ENCODE data around the gene KCNF1. TPM values are rescaled to one million over a fixed set of nuclear protein-coding genes. Genes with fewer than 3 reads are reported as not detected.
A peak's percentile ranks its signal among the peaks of the same experiment; 100 is the strongest.

KCNF1 gene
- total and polyA plus RNA-seq, 9 donors, result 2.0 to 6.6 (median 5.5) TPM

DNA sequence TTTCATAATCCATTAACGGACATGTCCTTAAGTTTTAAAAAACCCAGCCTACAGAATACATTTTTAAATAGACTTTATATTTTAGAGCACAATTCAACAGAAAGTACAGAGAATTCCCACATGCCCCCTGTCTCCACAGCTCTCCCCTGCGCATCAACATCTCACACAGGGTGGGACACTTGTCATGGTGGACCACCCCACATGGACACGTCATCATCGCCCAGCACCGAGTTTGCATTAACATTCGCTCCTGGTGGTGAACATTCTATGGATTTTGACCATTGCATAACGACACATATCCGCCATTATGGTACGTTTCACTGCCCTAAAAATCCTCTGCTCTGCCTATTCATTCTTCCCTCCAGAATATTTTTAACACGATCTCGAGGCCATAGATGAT lies 1.1 kb upstream of the KCNF1 start:
- peaks cover 34% of the 10 kb centered on the region for H3K27me3 ChIP-seq (ENCODE audit: control insufficient read depth, insufficient read depth, low read length)
- H3K4me3 ChIP-seq (ENCODE audit: low read length), result no peak overlapping the region
- H3K9me3 ChIP-seq (replicated peaks; ENCODE audit: control insufficient read depth, low read depth, low read length), result no peaks in the 10 kb centered on the region
- no peaks in the 10 kb centered on the region for H3K36me3 ChIP-seq (ENCODE audit: control insufficient read depth, insufficient read depth, low read length)
- H3K27ac ChIP-seq (ENCODE audit: low read length), result no peak overlapping the region
- WGBS (ENCODE audit: insufficient coverage), result 88% methylated on average over 8 of the region's 11 CpGs
- no peak for DNase-seq
- peaks cover 22% of the 10 kb centered on the region for H3K4me1 ChIP-seq (ENCODE audit: control insufficient read depth, insufficient read depth, low read length)

DNA sequence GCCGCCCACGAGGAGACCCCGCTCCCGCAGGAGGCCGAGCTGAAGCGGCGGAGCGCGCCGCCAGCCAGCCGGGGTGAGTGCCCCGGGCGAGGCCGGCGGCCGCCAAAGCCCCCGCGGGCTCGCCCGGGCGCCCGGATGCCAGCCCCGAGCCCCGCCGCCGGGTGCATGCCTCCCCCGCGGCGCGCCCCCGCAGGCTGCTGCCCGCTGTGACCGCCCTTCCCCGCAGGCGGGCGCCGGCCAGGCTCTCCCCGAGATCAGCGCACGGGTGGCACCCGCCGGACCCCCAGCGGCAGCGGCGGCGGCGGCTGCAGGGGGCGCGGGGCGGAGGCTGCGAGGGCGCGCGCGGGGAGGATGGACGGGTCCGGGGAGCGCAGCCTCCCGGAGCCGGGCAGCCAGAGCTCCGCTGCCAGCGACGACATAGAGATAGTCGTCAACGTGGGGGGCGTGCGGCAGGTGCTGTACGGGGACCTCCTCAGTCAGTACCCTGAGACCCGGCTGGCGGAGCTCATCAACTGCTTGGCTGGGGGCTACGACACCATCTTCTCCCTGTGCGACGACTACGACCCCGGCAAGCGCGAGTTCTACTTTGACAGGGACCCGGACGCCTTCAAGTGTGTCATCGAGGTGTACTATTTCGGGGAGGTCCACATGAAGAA lies 470 bp downstream of the KCNF1 start:
- peaks cover 25% of the 10 kb centered on the region for H3K4me1 ChIP-seq (ENCODE audit: control insufficient read depth, insufficient read depth, low read length)
- no peaks in the 10 kb centered on the region for H3K36me3 ChIP-seq (ENCODE audit: control insufficient read depth, insufficient read depth, low read length)
- no peaks in the 10 kb centered on the region for H3K9me3 ChIP-seq (replicated peaks; ENCODE audit: control insufficient read depth, low read depth, low read length)
- peak overlapping the region; percentile 36 for H3K4me3 ChIP-seq (ENCODE audit: low read length)
- WGBS (ENCODE audit: insufficient coverage), result 5% methylated on average over 81 of the region's 81 CpGs
- DNase-seq, result no peak
- H3K27me3 ChIP-seq (ENCODE audit: control insufficient read depth, insufficient read depth, low read length), result peaks cover 34% of the 10 kb centered on the region
- no peak overlapping the region for H3K27ac ChIP-seq (ENCODE audit: low read length)

DNA sequence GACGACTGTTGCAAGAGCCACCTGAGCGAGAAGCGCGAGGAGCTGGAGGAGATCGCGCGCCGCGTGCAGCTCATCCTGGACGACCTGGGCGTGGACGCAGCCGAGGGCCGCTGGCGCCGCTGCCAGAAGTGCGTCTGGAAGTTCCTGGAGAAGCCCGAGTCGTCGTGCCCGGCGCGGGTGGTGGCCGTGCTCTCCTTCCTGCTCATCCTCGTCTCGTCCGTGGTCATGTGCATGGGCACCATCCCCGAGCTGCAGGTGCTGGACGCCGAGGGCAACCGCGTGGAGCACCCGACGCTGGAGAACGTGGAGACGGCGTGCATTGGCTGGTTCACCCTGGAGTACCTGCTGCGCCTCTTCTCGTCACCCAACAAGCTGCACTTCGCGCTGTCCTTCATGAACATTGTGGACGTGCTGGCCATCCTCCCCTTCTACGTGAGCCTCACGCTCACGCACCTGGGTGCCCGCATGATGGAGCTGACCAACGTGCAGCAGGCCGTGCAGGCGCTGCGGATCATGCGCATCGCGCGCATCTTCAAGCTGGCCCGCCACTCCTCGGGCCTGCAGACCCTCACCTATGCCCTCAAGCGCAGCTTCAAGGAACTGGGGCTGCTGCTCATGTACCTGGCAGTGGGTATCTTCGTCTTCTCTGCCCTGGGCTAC lies 1.2 kb downstream of the KCNF1 start:
- Histone ChIP-seq H3K9me3 (replicated peaks; ENCODE audit: control insufficient read depth, low read depth, low read length) (no peaks in the 10 kb centered on the region), H3K4me1 (ENCODE audit: control insufficient read depth, insufficient read depth, low read length) (peaks cover 25% of the 10 kb centered on the region), H3K36me3 (ENCODE audit: control insufficient read depth, insufficient read depth, low read length) (no peaks in the 10 kb centered on the region), H3K4me3 (ENCODE audit: low read length) (no peak overlapping the region), H3K27me3 (ENCODE audit: control insufficient read depth, insufficient read depth, low read length) (peaks cover 34% of the 10 kb centered on the region), H3K27ac (ENCODE audit: low read length) (no peak overlapping the region)
- DNase-seq, result no peak
- 88% methylated on average over 58 of the region's 58 CpGs for WGBS (ENCODE audit: insufficient coverage)

DNA sequence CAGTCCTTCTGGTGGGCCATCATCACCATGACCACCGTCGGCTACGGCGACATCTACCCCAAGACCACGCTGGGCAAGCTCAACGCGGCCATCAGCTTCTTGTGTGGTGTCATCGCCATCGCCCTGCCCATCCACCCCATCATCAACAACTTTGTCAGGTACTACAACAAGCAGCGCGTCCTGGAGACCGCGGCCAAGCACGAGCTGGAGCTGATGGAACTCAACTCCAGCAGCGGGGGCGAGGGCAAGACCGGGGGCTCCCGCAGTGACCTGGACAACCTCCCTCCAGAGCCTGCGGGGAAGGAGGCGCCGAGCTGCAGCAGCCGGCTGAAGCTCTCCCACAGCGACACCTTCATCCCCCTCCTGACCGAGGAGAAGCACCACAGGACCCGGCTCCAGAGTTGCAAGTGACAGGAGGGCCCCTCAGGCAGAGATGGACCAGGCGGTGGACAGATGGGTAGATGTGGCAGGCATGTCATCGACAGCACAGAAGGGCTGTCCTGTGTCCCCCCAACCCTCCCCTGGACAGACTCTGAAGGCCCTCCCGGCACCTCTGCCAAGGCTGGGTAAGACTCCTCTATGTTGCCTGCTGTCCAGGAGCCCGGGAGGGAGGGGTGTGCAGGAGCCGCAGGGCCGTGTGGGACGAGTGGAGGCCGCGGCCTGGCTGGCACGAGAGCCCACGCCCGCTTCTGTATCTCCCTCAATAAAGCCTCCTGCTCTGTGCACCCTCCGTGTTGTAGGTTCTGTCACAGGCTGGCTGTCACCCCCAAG lies 2.0 kb downstream of the KCNF1 start:
- no peak overlapping the region for H3K27ac ChIP-seq (ENCODE audit: low read length)
- H3K36me3 ChIP-seq (ENCODE audit: control insufficient read depth, insufficient read depth, low read length), result no peaks in the 10 kb centered on the region
- peaks cover 29% of the 10 kb centered on the region for H3K4me1 ChIP-seq (ENCODE audit: control insufficient read depth, insufficient read depth, low read length)
- WGBS (ENCODE audit: insufficient coverage), result 79% methylated on average over 26 of the region's 38 CpGs
- peak overlapping the region; percentile 21 for H3K4me3 ChIP-seq (ENCODE audit: low read length)
- H3K27me3 ChIP-seq (ENCODE audit: control insufficient read depth, insufficient read depth, low read length), result peaks cover 34% of the 10 kb centered on the region
- H3K9me3 ChIP-seq (replicated peaks; ENCODE audit: control insufficient read depth, low read depth, low read length), result no peaks in the 10 kb centered on the region
- DNase-seq, result no peak

DNA sequence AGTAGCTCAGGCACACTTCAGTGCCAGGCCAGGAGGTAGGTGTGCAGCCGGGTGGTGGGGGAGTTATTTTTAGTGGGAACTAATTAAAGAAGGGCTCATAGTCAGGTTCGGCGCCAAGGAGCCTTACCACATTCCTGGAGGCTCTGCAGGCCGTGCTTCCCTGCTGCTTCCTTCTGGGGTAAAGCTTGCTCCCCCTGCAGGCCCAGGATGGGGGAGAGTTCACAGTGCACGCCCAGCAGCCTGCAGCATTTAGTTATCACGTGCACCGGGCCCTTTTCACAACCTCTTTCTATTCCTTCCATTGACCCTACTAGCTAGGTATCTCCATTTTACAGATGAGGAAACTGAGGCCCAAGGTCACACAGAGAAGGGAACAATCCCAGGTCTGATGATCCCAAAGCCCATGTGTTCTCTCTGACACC lies 2.5 kb downstream of the KCNF1 start:
- no peaks in the 10 kb centered on the region for H3K9me3 ChIP-seq (replicated peaks; ENCODE audit: control insufficient read depth, low read depth, low read length)
- peaks cover 34% of the 10 kb centered on the region for H3K27me3 ChIP-seq (ENCODE audit: control insufficient read depth, insufficient read depth, low read length)
- no peak overlapping the region for H3K27ac ChIP-seq (ENCODE audit: low read length)
- no peaks in the 10 kb centered on the region for H3K36me3 ChIP-seq (ENCODE audit: control insufficient read depth, insufficient read depth, low read length)
- 51% methylated on average over 4 of the region's 7 CpGs for WGBS (ENCODE audit: insufficient coverage)
- H3K4me3 ChIP-seq (ENCODE audit: low read length), result peak overlapping the region; percentile 21
- H3K4me1 ChIP-seq (ENCODE audit: control insufficient read depth, insufficient read depth, low read length), result peaks cover 35% of the 10 kb centered on the region
- DNase-seq, result no peak

DNA sequence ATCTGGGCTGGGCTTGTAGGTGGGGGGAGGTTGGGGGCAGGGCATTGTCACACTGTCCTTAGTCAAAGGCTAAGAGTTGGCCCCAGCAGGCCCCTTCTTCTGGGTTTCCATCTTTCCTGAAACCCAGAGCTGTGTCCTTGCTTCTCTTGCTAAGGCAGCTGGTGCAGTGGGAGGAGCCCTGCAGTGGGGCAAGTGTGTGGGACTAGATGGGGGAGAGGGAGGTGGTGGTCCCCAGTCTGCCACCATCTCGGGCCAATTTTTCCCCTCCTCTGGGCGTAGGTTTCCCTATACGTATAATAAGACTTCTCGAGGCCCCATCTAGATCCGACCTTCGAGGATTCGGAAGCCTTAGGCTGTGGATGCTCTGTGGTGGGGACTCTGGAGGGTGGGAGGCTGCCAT lies 3.5 kb downstream of the KCNF1 start:
- Histone ChIP-seq H3K4me3 (ENCODE audit: low read length) (no peak overlapping the region), H3K4me1 (ENCODE audit: control insufficient read depth, insufficient read depth, low read length) (peaks cover 39% of the 10 kb centered on the region), H3K9me3 (replicated peaks; ENCODE audit: control insufficient read depth, low read depth, low read length) (no peaks in the 10 kb centered on the region), H3K27ac (ENCODE audit: low read length) (no peak overlapping the region), H3K27me3 (ENCODE audit: control insufficient read depth, insufficient read depth, low read length) (peaks cover 34% of the 10 kb centered on the region), H3K36me3 (ENCODE audit: control insufficient read depth, insufficient read depth, low read length) (no peaks in the 10 kb centered on the region)
- WGBS (ENCODE audit: insufficient coverage), result 91% methylated on average over 4 of the region's 7 CpGs
- no peak for DNase-seq

DNA sequence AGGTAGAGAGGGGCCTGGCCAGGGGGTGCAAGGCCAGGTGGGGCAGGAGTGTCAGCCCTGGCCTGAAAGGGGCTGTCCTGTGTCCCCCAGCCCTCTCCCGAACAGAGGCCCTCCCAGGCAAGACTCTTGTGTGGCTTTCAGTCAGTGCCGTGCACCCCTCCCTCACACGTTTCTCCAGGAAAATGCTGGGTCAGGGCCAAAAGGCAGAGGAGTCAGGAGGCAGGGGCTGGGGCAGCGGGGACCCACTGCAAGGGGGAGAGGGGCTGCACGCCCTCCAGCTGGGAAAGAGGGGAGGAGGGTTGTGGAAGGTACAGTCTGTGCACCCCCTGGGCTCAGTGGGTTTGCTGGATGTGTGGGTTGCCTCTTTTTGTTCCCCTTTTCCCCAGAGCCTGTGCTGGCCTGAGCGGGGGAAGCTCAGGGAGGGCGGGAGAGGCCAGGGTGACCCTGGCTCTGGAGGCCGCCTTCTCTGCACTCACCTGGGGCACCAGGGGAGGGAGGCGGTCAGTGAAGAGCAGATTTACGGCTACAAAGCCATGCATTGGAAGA lies 4.1 kb downstream of the KCNF1 start:
- Histone ChIP-seq H3K4me1 (ENCODE audit: control insufficient read depth, insufficient read depth, low read length) (peaks cover 39% of the 10 kb centered on the region), H3K27me3 (ENCODE audit: control insufficient read depth, insufficient read depth, low read length) (peaks cover 34% of the 10 kb centered on the region), H3K27ac (ENCODE audit: low read length) (no peak overlapping the region), H3K36me3 (ENCODE audit: control insufficient read depth, insufficient read depth, low read length) (no peaks in the 10 kb centered on the region), H3K9me3 (replicated peaks; ENCODE audit: control insufficient read depth, low read depth, low read length) (no peaks in the 10 kb centered on the region), H3K4me3 (ENCODE audit: low read length) (no peak overlapping the region)
- no peak for DNase-seq
- 37% methylated on average over 6 of the region's 10 CpGs for WGBS (ENCODE audit: insufficient coverage)

DNA sequence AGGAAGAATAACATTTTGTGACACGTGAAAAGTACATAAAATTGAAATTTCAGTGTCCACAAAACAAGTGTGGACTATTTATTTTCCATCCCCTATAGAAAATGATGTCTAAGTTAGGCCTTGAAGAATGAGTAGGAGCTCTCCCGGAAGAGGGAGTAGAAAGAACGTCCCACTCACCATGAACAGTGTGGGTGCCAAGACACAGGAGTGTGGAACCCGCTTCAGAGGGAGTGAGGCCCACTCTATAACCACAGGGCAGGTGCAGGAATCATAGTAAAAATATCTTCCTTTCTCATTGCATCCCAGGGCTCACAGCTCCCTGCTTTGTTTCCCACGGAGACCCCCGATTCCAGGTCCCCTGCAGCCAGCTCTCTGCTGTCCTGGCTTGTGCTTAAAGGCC lies 5.2 kb downstream of the KCNF1 start:
- H3K4me3 ChIP-seq (ENCODE audit: low read length), result no peak overlapping the region
- 86% methylated on average over 2 of the region's 6 CpGs for WGBS (ENCODE audit: insufficient coverage)
- H3K4me1 ChIP-seq (ENCODE audit: control insufficient read depth, insufficient read depth, low read length), result peaks cover 33% of the 10 kb centered on the region
- H3K27ac ChIP-seq (ENCODE audit: low read length), result no peak overlapping the region
- no peaks in the 10 kb centered on the region for H3K9me3 ChIP-seq (replicated peaks; ENCODE audit: control insufficient read depth, low read depth, low read length)
- peaks cover 26% of the 10 kb centered on the region for H3K27me3 ChIP-seq (ENCODE audit: control insufficient read depth, insufficient read depth, low read length)
- H3K36me3 ChIP-seq (ENCODE audit: control insufficient read depth, insufficient read depth, low read length), result no peaks in the 10 kb centered on the region
- no peak for DNase-seq

DNA sequence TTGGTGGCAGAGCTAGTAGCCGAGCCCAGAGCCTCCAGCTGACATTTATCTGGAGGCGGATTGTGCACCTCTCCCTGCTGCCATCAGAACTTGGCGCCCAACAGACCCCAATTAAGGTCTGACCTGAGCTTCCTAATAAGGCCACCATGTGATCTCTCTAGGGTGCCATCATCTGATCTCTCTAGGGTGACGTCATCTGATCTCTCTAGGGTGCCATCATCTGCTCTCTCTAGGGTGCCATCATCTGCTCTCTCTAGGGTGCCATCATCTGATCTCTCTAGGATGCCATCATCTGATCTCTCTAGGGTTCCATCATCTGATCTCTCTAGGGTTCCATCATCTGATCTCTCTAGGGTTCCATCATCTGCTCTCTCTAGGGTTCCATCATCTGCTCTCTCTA lies 6.2 kb downstream of the KCNF1 start:
- peaks cover 30% of the 10 kb centered on the region for H3K4me1 ChIP-seq (ENCODE audit: control insufficient read depth, insufficient read depth, low read length)
- 90% methylated on average over 4 of the region's 4 CpGs for WGBS (ENCODE audit: insufficient coverage)
- H3K4me3 ChIP-seq (ENCODE audit: low read length), result no peak overlapping the region

More for the DNA sequence above, 6.2 kb downstream of the KCNF1 start:
- Histone ChIP-seq H3K36me3 (ENCODE audit: control insufficient read depth, insufficient read depth, low read length) (no peaks in the 10 kb centered on the region), H3K27ac (ENCODE audit: low read length) (no peak overlapping the region), H3K9me3 (replicated peaks; ENCODE audit: control insufficient read depth, low read depth, low read length) (no peaks in the 10 kb centered on the region), H3K27me3 (ENCODE audit: control insufficient read depth, insufficient read depth, low read length) (peaks cover 20% of the 10 kb centered on the region)
- DNase-seq, result no peak

All from muscle of leg (tissue), 11 donors.